ENCODE results near the gene TAGLN.

The TAGLN gene

GRCh38 chr11:117202386-117203068 lies 3.4 kb downstream of the TAGLN start:
- Histone ChIP-seq H3K4me3 (ENCODE audit: low read length in 2 of 2) (peak overlapping the region in 1 of 2 donors; percentile 53), H3K4me1 (ENCODE audit: control insufficient read depth in 2 of 2, insufficient read depth in 1 of 2, low read depth in 1 of 2, low read length in 2 of 2) (peaks cover 12 to 36% of the 10 kb centered on the region in 2 donors)

GRCh38 chr11:117203069-117203407 lies 3.9 kb downstream of the TAGLN start:
- Histone ChIP-seq H3K4me1 (ENCODE audit: control insufficient read depth in 2 of 2, insufficient read depth in 1 of 2, low read depth in 1 of 2, low read length in 2 of 2) (peaks cover 12 to 32% of the 10 kb centered on the region in 2 donors), H3K27ac (replicated peaks; ENCODE audit: low read length) (no peak overlapping the region), H3K4me2 (ENCODE audit: insufficient read depth, low read length, poor library complexity, severe bottlenecking) (no peak overlapping the region), H2BK5ac (ENCODE audit: low read length) (no peak overlapping the region), H3K18ac (ENCODE audit: low read length) (peak overlapping the region; percentile 32), H3K9me3 (replicated peaks in 1 of 2; ENCODE audit: control insufficient read depth in 2 of 2, insufficient read depth in 1 of 2, low read depth in 1 of 2, low read length in 2 of 2) (no peaks in the 10 kb centered on the region), H3K27me3 (ENCODE audit: control insufficient read depth in 3 of 3, insufficient read depth in 3 of 3, low read depth in 1 of 3, low read length in 3 of 3) (no peaks in the 10 kb centered on the region), H2AFZ (ENCODE audit: low read length) (no peak overlapping the region), H4K91ac (ENCODE audit: low read depth, low read length, poor library complexity) (no peak overlapping the region), H2BK15ac (ENCODE audit: low read length) (no peak overlapping the region), H2BK120ac (ENCODE audit: low read depth, low read length) (no peak overlapping the region), H3K14ac (ENCODE audit: low read length) (no peak overlapping the region), H3K79me1 (ENCODE audit: low read depth, low read length) (no peaks in the 10 kb centered on the region), H3K9ac (ENCODE audit: low read depth, low read length, poor library complexity) (no peak overlapping the region), H3K23ac (ENCODE audit: low read depth, low read length, poor library complexity) (peak overlapping the region; percentile 74), H3K4me3 (ENCODE audit: low read length in 2 of 2) (no peak overlapping the region), H2AK5ac (ENCODE audit: low read depth, low read length) (no peak overlapping the region), H4K8ac (ENCODE audit: low read depth, low read length) (no peak overlapping the region), H2BK12ac (ENCODE audit: low read length) (no peak overlapping the region), H3K4ac (ENCODE audit: low read length) (no peak overlapping the region), H3K36me3 (replicated peaks in 1 of 2; ENCODE audit: control insufficient read depth in 2 of 2, insufficient read depth in 2 of 2, low read length in 2 of 2) (peaks cover 16 to 19% of the 10 kb centered on the region in 2 donors)
- WGBS, 2 donors (ENCODE audit: extremely low coverage in 2 of 2, insufficient read length in 2 of 2, insufficient replicate concordance in 1 of 2), result no CpG with 5 or more reads among the region's 10 CpGs
- no peak for DNase-seq (ENCODE audit: low spot score)

More at GRCh38 chr11:117202386-117203068, 3.4 kb downstream of the TAGLN start:
- Histone ChIP-seq H2BK12ac (ENCODE audit: low read length) (no peak overlapping the region), H2BK120ac (ENCODE audit: low read depth, low read length) (no peak overlapping the region), H3K18ac (ENCODE audit: low read length) (peak overlapping the region; percentile 32), H3K4me2 (ENCODE audit: insufficient read depth, low read length, poor library complexity, severe bottlenecking) (no peak overlapping the region), H4K8ac (ENCODE audit: low read depth, low read length) (no peak overlapping the region), H4K91ac (ENCODE audit: low read depth, low read length, poor library complexity) (no peak overlapping the region), H3K27ac (replicated peaks; ENCODE audit: low read length) (no peak overlapping the region), H3K36me3 (replicated peaks in 1 of 2; ENCODE audit: control insufficient read depth in 2 of 2, insufficient read depth in 2 of 2, low read length in 2 of 2) (peaks cover 16 to 19% of the 10 kb centered on the region in 2 donors), H3K4ac (ENCODE audit: low read length) (no peak overlapping the region), H2AK5ac (ENCODE audit: low read depth, low read length) (no peak overlapping the region), H2BK5ac (ENCODE audit: low read length) (no peak overlapping the region), H3K23ac (ENCODE audit: low read depth, low read length, poor library complexity) (peak overlapping the region; percentile 74), H3K9me3 (replicated peaks in 1 of 2; ENCODE audit: control insufficient read depth in 2 of 2, insufficient read depth in 1 of 2, low read depth in 1 of 2, low read length in 2 of 2) (no peaks in the 10 kb centered on the region), H3K27me3 (ENCODE audit: control insufficient read depth in 3 of 3, insufficient read depth in 3 of 3, low read depth in 1 of 3, low read length in 3 of 3) (no peaks in the 10 kb centered on the region), H3K79me1 (ENCODE audit: low read depth, low read length) (no peaks in the 10 kb centered on the region), H3K14ac (ENCODE audit: low read length) (no peak overlapping the region), H2BK15ac (ENCODE audit: low read length) (no peak overlapping the region), H3K9ac (ENCODE audit: low read depth, low read length, poor library complexity) (no peak overlapping the region), H2AFZ (ENCODE audit: low read length) (no peak overlapping the region)
- no CpG with 5 or more reads among the region's 7 CpGs for WGBS, 2 donors (ENCODE audit: extremely low coverage in 2 of 2, insufficient read length in 2 of 2, insufficient replicate concordance in 1 of 2)
- no peak for DNase-seq (ENCODE audit: low spot score)

DNA sequence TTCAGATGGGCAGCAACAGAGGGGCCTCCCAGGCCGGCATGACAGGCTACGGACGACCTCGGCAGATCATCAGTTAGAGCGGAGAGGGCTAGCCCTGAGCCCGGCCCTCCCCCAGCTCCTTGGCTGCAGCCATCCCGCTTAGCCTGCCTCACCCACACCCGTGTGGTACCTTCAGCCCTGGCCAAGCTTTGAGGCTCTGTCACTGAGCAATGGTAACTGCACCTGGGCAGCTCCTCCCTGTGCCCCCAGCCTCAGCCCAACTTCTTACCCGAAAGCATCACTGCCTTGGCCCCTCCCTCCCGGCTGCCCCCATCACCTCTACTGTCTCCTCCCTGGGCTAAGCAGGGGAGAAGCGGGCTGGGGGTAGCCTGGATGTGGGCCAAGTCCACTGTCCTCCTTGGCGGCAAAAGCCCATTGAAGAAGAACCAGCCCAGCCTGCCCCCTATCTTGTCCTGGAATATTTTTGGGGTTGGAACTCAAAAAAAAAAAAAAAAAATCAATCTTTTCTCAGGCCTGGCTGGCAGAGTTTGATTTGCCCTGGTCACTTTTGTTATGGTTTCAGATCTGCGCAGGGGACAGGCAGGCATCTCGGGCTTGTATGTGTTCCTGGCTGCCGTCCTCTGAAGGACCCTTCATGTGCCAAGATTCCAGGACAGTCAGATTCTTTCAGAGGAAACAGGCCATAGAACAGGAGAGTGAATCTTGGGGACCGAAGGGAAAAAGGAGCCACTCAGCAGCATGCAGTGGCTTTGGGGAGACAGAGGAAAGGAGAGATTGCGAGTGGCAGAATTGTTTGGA lies 5.3 kb downstream of the TAGLN start:
- Histone ChIP-seq H3K9ac (ENCODE audit: low read depth, low read length, poor library complexity) (no peak overlapping the region), H3K4me1 (ENCODE audit: control insufficient read depth in 2 of 2, insufficient read depth in 1 of 2, low read depth in 1 of 2, low read length in 2 of 2) (peaks cover 3 to 22% of the 10 kb centered on the region in 2 donors), H3K9me3 (replicated peaks in 1 of 2; ENCODE audit: control insufficient read depth in 2 of 2, insufficient read depth in 1 of 2, low read depth in 1 of 2, low read length in 2 of 2) (no peaks in the 10 kb centered on the region), H3K79me1 (ENCODE audit: low read depth, low read length) (no peaks in the 10 kb centered on the region), H4K8ac (ENCODE audit: low read depth, low read length) (no peak overlapping the region), H3K27ac (replicated peaks; ENCODE audit: low read length) (no peak overlapping the region), H3K18ac (ENCODE audit: low read length) (no peak overlapping the region), H3K14ac (ENCODE audit: low read length) (no peak overlapping the region), H3K4me3 (ENCODE audit: low read length in 2 of 2) (no peak overlapping the region), H3K27me3 (ENCODE audit: control insufficient read depth in 3 of 3, insufficient read depth in 3 of 3, low read depth in 1 of 3, low read length in 3 of 3) (no peaks in the 10 kb centered on the region), H3K4me2 (ENCODE audit: insufficient read depth, low read length, poor library complexity, severe bottlenecking) (no peak overlapping the region), H2AK5ac (ENCODE audit: low read depth, low read length) (no peak overlapping the region), H2AFZ (ENCODE audit: low read length) (no peak overlapping the region), H3K36me3 (replicated peaks in 1 of 2; ENCODE audit: control insufficient read depth in 2 of 2, insufficient read depth in 2 of 2, low read length in 2 of 2) (peaks cover 16 to 19% of the 10 kb centered on the region in 2 donors), H3K4ac (ENCODE audit: low read length) (no peak overlapping the region), H2BK12ac (ENCODE audit: low read length) (no peak overlapping the region), H2BK5ac (ENCODE audit: low read length) (no peak overlapping the region), H2BK120ac (ENCODE audit: low read depth, low read length) (no peak overlapping the region), H3K23ac (ENCODE audit: low read depth, low read length, poor library complexity) (peak overlapping the region; percentile 29), H2BK15ac (ENCODE audit: low read length) (no peak overlapping the region), H4K91ac (ENCODE audit: low read depth, low read length, poor library complexity) (no peak overlapping the region)
- WGBS, 2 donors (ENCODE audit: extremely low coverage in 2 of 2, insufficient read length in 2 of 2, insufficient replicate concordance in 1 of 2), result no CpG with 5 or more reads among the region's 17 CpGs
- no peak for DNase-seq (ENCODE audit: low spot score)

DNA sequence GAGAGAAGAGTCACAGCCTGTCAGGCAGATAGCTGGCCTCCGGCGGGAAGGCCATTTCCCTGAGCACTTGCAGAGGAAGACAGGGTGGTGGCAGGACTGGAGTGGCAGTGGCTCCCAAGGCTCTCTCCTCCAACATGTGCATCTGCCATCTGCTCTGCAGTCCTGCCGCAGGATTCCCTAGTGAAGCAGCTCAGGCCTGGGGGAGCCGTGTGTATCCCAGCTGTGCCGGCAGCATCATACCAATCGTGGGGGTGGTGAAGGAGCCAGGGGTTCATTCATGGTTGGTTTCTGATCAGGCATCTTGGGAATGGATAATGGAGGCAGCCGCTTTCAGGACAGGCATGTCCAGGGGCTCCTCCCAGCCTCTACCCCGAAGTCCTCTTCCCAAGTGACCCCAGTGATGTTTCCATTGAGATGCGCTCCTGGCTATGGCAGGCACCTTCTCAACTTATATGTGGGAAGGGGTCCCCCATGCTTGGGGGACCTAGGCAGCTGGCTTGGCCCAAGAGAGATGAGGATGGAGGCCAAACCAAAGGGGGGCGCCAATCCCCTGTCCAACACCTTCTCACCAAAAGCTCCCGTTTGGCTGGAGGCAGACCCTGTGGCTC lies 6.1 kb downstream of the TAGLN start:
- H2BK120ac ChIP-seq (ENCODE audit: low read depth, low read length), result no peak overlapping the region
- no peaks in the 10 kb centered on the region for H3K79me1 ChIP-seq (ENCODE audit: low read depth, low read length)
- H2AFZ ChIP-seq (ENCODE audit: low read length), result no peak overlapping the region
- H3K36me3 ChIP-seq (replicated peaks in 1 of 2; ENCODE audit: control insufficient read depth in 2 of 2, insufficient read depth in 2 of 2, low read length in 2 of 2), result peaks cover 16 to 19% of the 10 kb centered on the region in 2 donors
- no peak overlapping the region for H2BK15ac ChIP-seq (ENCODE audit: low read length)
- DNase-seq (ENCODE audit: low spot score), result no peak
- H2BK5ac ChIP-seq (ENCODE audit: low read length), result no peak overlapping the region
- H4K91ac ChIP-seq (ENCODE audit: low read depth, low read length, poor library complexity), result no peak overlapping the region
- no CpG with 5 or more reads among the region's 11 CpGs for WGBS, 2 donors (ENCODE audit: extremely low coverage in 2 of 2, insufficient read length in 2 of 2, insufficient replicate concordance in 1 of 2)
- no peak overlapping the region for H3K14ac ChIP-seq (ENCODE audit: low read length)
- H3K4me2 ChIP-seq (ENCODE audit: insufficient read depth, low read length, poor library complexity, severe bottlenecking), result no peak overlapping the region
- no peak overlapping the region for H3K23ac ChIP-seq (ENCODE audit: low read depth, low read length, poor library complexity)
- H3K4me3 ChIP-seq (ENCODE audit: low read length in 2 of 2), result peak overlapping the region in 1 of 2 donors; percentile 62
- H3K9me3 ChIP-seq (replicated peaks in 1 of 2; ENCODE audit: control insufficient read depth in 2 of 2, insufficient read depth in 1 of 2, low read depth in 1 of 2, low read length in 2 of 2), result no peaks in the 10 kb centered on the region
- no peak overlapping the region for H3K9ac ChIP-seq (ENCODE audit: low read depth, low read length, poor library complexity)
- H2BK12ac ChIP-seq (ENCODE audit: low read length), result no peak overlapping the region
- H3K4ac ChIP-seq (ENCODE audit: low read length), result no peak overlapping the region
- H2AK5ac ChIP-seq (ENCODE audit: low read depth, low read length), result no peak overlapping the region
- no peaks in the 10 kb centered on the region for H3K27me3 ChIP-seq (ENCODE audit: control insufficient read depth in 3 of 3, insufficient read depth in 3 of 3, low read depth in 1 of 3, low read length in 3 of 3)
- no peak overlapping the region for H4K8ac ChIP-seq (ENCODE audit: low read depth, low read length)
- H3K18ac ChIP-seq (ENCODE audit: low read length), result no peak overlapping the region
- H3K4me1 ChIP-seq (ENCODE audit: control insufficient read depth in 2 of 2, insufficient read depth in 1 of 2, low read depth in 1 of 2, low read length in 2 of 2), result peaks cover 0 to 15% of the 10 kb centered on the region in 2 donors
- no peak overlapping the region for H3K27ac ChIP-seq (replicated peaks; ENCODE audit: low read length)

Measured in neuronal stem cell (in vitro differentiated cells).